Liver (tissue), 9 donors: ENCODE data around the gene TTLL5. TPM values are rescaled to one million over a fixed set of nuclear protein-coding genes. Genes with fewer than 3 reads are reported as not detected.

Experiments
- DNase-seq: peaks from one replicate; pipeline ENCODE4 v3.0.0-alpha.2; 2017; ENCODE audit warnings: low spot score
- H3K27ac ChIP-seq, 2 donors: one replicate each; pipeline ENCODE4 v1.7.0; 2013; ENCODE audit warnings: inconsistent platforms in 2 of 2, low read length in 2 of 2, control low read depth in 1 of 2, low read depth in 1 of 2, mild to moderate bottlenecking in 1 of 2
- H3K27me3 ChIP-seq, 4 donors: one replicate each; pipeline versions ENCODE4 v1.6.1 to v1.7.0; 2013; ENCODE audit warnings: low read length in 3 of 4, inconsistent platforms in 1 of 4, mild to moderate bottlenecking in 1 of 4, moderate library complexity in 1 of 4; ENCODE audit not compliant: control insufficient read depth in 4 of 4, insufficient read depth in 4 of 4
- H3K36me3 ChIP-seq, 4 donors: one replicate each; pipeline versions ENCODE4 v1.6.1 to v1.7.0; 2013; ENCODE audit warnings: low read length in 3 of 4, mild to moderate bottlenecking in 3 of 4, low read depth in 1 of 4, moderate library complexity in 1 of 4; ENCODE audit not compliant: control insufficient read depth in 4 of 4, insufficient read depth in 3 of 4
- H3K4me1 ChIP-seq, 4 donors: one replicate each; pipeline versions ENCODE4 v1.6.1 to v1.7.0; 2013; ENCODE audit warnings: low read length in 3 of 4, mild to moderate bottlenecking in 3 of 4, moderate library complexity in 1 of 4; ENCODE audit not compliant: control insufficient read depth in 4 of 4, insufficient read depth in 4 of 4
- H3K4me3 ChIP-seq, 3 donors: one replicate each; pipeline versions ENCODE4 v1.6.1 to v1.7.0; 2013; ENCODE audit warnings: low read length in 3 of 3, control low read depth in 1 of 3, low read depth in 1 of 3, mild to moderate bottlenecking in 1 of 3
- H3K9ac ChIP-seq, 2 donors: one replicate each; pipeline ENCODE4 v1.7.0; 2013; ENCODE audit warnings: low read length in 2 of 2, mild to moderate bottlenecking in 2 of 2, moderate library complexity in 2 of 2, control low read depth in 1 of 2, low read depth in 1 of 2
- H3K9me3 ChIP-seq, 4 donors: one replicate each; pipeline versions ENCODE4 v1.6.1 to v1.7.0; 2013; ENCODE audit warnings: low read length in 3 of 4; ENCODE audit not compliant: control insufficient read depth in 4 of 4
- EGR1 ChIP-seq, 2 donors: IDR thresholded peaks; 2 replicates each; pipeline ENCODE4 v1.6.1; 2016 to 2018; ENCODE audit warnings: antibody characterized with exemption in 2 of 2, low read depth in 2 of 2
- FOXA1 ChIP-seq: IDR thresholded peaks from 2 replicates; pipeline ENCODE4 v1.6.1; 2016; ENCODE audit warnings: antibody characterized with exemption
- FOXA2 ChIP-seq: IDR thresholded peaks from 2 replicates; pipeline ENCODE4 v1.6.1; 2016; ENCODE audit warnings: antibody characterized with exemption
- GABPA ChIP-seq, 2 donors: IDR thresholded peaks in 1 of 2; conservative IDR thresholded peaks in 1 of 2; 2 replicates each; pipeline ENCODE4 v1.6.1; 2016; ENCODE audit warnings: antibody characterized with exemption in 2 of 2, mild to moderate bottlenecking in 1 of 2, moderate library complexity in 1 of 2
- HNF4A ChIP-seq, 2 donors: conservative IDR thresholded peaks; 2 replicates each; pipeline ENCODE4 v1.6.1; 2016; ENCODE audit warnings: antibody characterized with exemption in 2 of 2, mild to moderate bottlenecking in 2 of 2
- HNF4G ChIP-seq: IDR thresholded peaks from 2 replicates; pipeline ENCODE4 v1.6.1; 2016; ENCODE audit warnings: antibody characterized with exemption
- JUND ChIP-seq, 2 donors: IDR thresholded peaks; 2 replicates each; pipeline ENCODE4 v1.6.1; 2016; ENCODE audit warnings: antibody characterized with exemption in 2 of 2
- NR2F2 ChIP-seq: IDR thresholded peaks from 2 replicates; pipeline ENCODE4 v1.6.1; 2016; ENCODE audit warnings: antibody characterized with exemption
- RAD21 ChIP-seq, 2 donors: IDR thresholded peaks; 2 replicates each; pipeline ENCODE4 v1.6.1; 2016; ENCODE audit warnings: antibody characterized with exemption in 2 of 2, mild to moderate bottlenecking in 2 of 2
- SP1 ChIP-seq: IDR thresholded peaks from 2 replicates; pipeline ENCODE4 v1.6.1; 2018; ENCODE audit warnings: antibody characterized with exemption, mild to moderate bottlenecking
- TAF1 ChIP-seq: conservative IDR thresholded peaks from 2 replicates; pipeline ENCODE4 v1.6.1; 2016; ENCODE audit warnings: antibody characterized with exemption, mild to moderate bottlenecking
- WGBS: extraction: QIAGEN DNeasy Blood & Tissue Kit; methylation state at CpG from one replicate; pipeline ENCODE4 v1.1.7; 2013; 5-methylcytosine and 5-hydroxymethylcytosine counted together
- polyA plus RNA-seq, 2 donors: library from polyadenylated mRNA; stranded (reverse) in 1 of 2; unstranded in 1 of 2; fragments of 200-250 nt in 1 of 2; fragments of >200 nt in 1 of 2; fragmentation: Nextera tagmentation in 1 of 2; extraction: Ambion mirVana in 1 of 2; gene quantifications; one replicate each; pipeline versions ENCODE4 v1.2.1 to v1.2.3, GENCODE V29; 2013 to 2015
- total RNA-seq, 2 donors: library from RNA; depleted of rRNA; stranded (reverse); fragments of >200 nt; gene quantifications; one replicate each; pipeline ENCODE4 v1.2.3, GENCODE V29; 2014
- TF ChIP-seq, protein P1 (sequence below): fragments of 150-350 bp; IDR thresholded peaks from 2 replicates; pipeline ENCODE4 v1.5.1; 2017; ENCODE audit warnings: improper control_type of control experiment, low read depth, low read length; ENCODE audit not compliant: missing input control
- TF ChIP-seq, protein P2 (sequence below): IDR thresholded peaks from 2 replicates; pipeline ENCODE4 v1.6.1; 2016; ENCODE audit warnings: antibody characterized with exemption
- TF ChIP-seq, protein P3 (sequence below): IDR thresholded peaks from 2 replicates; pipeline ENCODE4 v1.6.1; 2016; ENCODE audit warnings: antibody characterized with exemption
- TF ChIP-seq, protein P4 (sequence below): IDR thresholded peaks from 2 replicates; pipeline ENCODE4 v1.6.1; 2016; ENCODE audit warnings: antibody characterized with exemption, mild to moderate bottlenecking
- TF ChIP-seq, protein P5 (sequence below): IDR thresholded peaks from 2 replicates; pipeline ENCODE4 v1.6.1; 2016; ENCODE audit warnings: antibody characterized with exemption
- donor health status: healthy.
- donor health status: healthy.
- donor health status: healthy.
- donor health status: healthy.
- donor health status: healthy.

Gene TTLL5
- total and polyA plus RNA-seq, 4 donors, result 4.3 to 14.2 (median 9.8) TPM

DNA sequence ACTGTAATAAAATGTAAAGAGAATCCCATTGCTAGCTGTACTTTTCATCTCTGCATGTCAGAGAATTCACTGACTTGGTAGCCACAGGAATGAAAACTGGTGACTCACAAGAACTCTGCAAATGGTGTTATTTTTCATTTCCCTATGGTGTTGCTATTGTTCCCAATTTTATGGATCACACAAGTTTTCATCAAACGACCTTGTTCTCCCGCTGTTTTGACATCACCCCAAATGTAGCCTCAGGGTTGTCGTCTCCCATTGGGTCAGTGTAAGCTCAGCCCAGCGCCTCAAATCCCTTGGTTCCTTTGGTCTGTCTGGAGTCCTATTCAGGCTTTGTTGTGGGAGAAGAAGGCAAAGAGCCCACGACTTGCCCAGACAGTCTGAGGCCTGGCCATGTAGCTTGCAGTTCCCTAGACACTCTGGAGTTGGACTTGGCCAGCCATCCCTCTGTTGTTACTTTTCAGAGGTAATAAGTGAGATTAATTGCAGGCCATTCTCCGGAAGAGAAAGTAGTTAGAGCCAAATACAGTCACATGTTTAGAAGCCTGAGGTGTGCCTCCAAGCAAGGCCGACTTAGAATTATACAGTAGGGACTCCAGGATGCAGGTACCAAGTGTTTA lies 161.6 kb downstream of the TTLL5 start:
- no peak overlapping the region for H3K27ac ChIP-seq
- H3K9me3 ChIP-seq, result no peaks in the 10 kb centered on the region
- H3K4me1 ChIP-seq, result peaks cover 0 to 5% (median 0%) of the 10 kb centered on the region in 4 donors
- H3K36me3 ChIP-seq, result peaks cover 1 to 13% (median 7%) of the 10 kb centered on the region in 4 donors
- H3K27me3 ChIP-seq, result no peaks in the 10 kb centered on the region
- TF ChIP-seq, protein P1, sequence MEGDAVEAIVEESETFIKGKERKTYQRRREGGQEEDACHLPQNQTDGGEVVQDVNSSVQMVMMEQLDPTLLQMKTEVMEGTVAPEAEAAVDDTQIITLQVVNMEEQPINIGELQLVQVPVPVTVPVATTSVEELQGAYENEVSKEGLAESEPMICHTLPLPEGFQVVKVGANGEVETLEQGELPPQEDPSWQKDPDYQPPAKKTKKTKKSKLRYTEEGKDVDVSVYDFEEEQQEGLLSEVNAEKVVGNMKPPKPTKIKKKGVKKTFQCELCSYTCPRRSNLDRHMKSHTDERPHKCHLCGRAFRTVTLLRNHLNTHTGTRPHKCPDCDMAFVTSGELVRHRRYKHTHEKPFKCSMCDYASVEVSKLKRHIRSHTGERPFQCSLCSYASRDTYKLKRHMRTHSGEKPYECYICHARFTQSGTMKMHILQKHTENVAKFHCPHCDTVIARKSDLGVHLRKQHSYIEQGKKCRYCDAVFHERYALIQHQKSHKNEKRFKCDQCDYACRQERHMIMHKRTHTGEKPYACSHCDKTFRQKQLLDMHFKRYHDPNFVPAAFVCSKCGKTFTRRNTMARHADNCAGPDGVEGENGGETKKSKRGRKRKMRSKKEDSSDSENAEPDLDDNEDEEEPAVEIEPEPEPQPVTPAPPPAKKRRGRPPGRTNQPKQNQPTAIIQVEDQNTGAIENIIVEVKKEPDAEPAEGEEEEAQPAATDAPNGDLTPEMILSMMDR, result no peak
- TF ChIP-seq HNF4A (conservative IDR thresholded peaks at IDR 0.05) (no peak), RAD21 (IDR thresholded peaks at IDR 0.05) (no peak), JUND (IDR thresholded peaks at IDR 0.05) (no peak), SP1 (no peak), HNF4G (no peak), FOXA1 (no peak), GABPA (IDR thresholded peaks at IDR 0.05 in 1 of 2, conservative IDR thresholded peaks at IDR 0.05 in 1 of 2) (no peak), NR2F2 (no peak), EGR1 (IDR thresholded peaks at IDR 0.05; ENCODE audit: low read depth in 2 of 2) (no peak), FOXA2 (no peak), TAF1 (no peak)
- TF ChIP-seq, protein P2, sequence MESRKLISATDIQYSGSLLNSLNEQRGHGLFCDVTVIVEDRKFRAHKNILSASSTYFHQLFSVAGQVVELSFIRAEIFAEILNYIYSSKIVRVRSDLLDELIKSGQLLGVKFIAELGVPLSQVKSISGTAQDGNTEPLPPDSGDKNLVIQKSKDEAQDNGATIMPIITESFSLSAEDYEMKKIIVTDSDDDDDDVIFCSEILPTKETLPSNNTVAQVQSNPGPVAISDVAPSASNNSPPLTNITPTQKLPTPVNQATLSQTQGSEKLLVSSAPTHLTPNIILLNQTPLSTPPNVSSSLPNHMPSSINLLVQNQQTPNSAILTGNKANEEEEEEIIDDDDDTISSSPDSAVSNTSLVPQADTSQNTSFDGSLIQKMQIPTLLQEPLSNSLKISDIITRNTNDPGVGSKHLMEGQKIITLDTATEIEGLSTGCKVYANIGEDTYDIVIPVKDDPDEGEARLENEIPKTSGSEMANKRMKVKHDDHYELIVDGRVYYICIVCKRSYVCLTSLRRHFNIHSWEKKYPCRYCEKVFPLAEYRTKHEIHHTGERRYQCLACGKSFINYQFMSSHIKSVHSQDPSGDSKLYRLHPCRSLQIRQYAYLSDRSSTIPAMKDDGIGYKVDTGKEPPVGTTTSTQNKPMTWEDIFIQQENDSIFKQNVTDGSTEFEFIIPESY, result no peak
- TF ChIP-seq, protein P3, sequence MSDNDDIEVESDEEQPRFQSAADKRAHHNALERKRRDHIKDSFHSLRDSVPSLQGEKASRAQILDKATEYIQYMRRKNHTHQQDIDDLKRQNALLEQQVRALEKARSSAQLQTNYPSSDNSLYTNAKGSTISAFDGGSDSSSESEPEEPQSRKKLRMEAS, result no peak
- TF ChIP-seq, protein P4, sequence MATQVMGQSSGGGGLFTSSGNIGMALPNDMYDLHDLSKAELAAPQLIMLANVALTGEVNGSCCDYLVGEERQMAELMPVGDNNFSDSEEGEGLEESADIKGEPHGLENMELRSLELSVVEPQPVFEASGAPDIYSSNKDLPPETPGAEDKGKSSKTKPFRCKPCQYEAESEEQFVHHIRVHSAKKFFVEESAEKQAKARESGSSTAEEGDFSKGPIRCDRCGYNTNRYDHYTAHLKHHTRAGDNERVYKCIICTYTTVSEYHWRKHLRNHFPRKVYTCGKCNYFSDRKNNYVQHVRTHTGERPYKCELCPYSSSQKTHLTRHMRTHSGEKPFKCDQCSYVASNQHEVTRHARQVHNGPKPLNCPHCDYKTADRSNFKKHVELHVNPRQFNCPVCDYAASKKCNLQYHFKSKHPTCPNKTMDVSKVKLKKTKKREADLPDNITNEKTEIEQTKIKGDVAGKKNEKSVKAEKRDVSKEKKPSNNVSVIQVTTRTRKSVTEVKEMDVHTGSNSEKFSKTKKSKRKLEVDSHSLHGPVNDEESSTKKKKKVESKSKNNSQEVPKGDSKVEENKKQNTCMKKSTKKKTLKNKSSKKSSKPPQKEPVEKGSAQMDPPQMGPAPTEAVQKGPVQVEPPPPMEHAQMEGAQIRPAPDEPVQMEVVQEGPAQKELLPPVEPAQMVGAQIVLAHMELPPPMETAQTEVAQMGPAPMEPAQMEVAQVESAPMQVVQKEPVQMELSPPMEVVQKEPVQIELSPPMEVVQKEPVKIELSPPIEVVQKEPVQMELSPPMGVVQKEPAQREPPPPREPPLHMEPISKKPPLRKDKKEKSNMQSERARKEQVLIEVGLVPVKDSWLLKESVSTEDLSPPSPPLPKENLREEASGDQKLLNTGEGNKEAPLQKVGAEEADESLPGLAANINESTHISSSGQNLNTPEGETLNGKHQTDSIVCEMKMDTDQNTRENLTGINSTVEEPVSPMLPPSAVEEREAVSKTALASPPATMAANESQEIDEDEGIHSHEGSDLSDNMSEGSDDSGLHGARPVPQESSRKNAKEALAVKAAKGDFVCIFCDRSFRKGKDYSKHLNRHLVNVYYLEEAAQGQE, result no peak
- TF ChIP-seq, protein P5, sequence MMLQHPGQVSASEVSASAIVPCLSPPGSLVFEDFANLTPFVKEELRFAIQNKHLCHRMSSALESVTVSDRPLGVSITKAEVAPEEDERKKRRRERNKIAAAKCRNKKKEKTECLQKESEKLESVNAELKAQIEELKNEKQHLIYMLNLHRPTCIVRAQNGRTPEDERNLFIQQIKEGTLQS, result no peak
- no peak overlapping the region for H3K9ac ChIP-seq
- DNase-seq, result no peak
- no peak overlapping the region for H3K4me3 ChIP-seq
- 90% methylated on average over 7 of the region's 7 CpGs for WGBS
